K562 (cell line): ENCODE measurements around the gene RPRD1B. TPM values are rescaled to one million over a fixed set of nuclear protein-coding genes. Genes with fewer than 3 reads are reported as not detected.
A peak's percentile ranks its signal among the peaks of the same experiment; 100 is the strongest.

Experiments used
- ARID1B ChIP-seq: fragments of 450-650 bp; IDR thresholded peaks from 2 replicates; pipeline ENCODE4 v1.6.1; 2016; ENCODE audit warnings: antibody characterized with exemption, mild to moderate bottlenecking, inconsistent platforms
- BHLHE40 ChIP-seq: IDR thresholded peaks from 2 replicates; pipeline ENCODE4 v1.6.1; 2011; ENCODE audit warnings: low read length, improper control_type of control experiment
- EP300 ChIP-seq: IDR thresholded peaks from 2 replicates; pipeline ENCODE4 v1.6.1; 2012; ENCODE audit warnings: low read length, improper control_type of control experiment
- JUN ChIP-seq, 2 experiments: sonication (generic) in 1 of 2; formaldehyde crosslinking in 1 of 2; IDR thresholded peaks; 2 replicates each; pipeline versions ENCODE4 v1.6.1 to v1.8.0; 2012 to 2022; ENCODE audit warnings: borderline replicate concordance in 2 of 2, mild to moderate bottlenecking in 2 of 2, improper control_type of control experiment in 1 of 2, low read depth in 1 of 2, low read length in 1 of 2, missing genetic modification reagents in 1 of 2
- KHSRP ChIP-seq: fragments of 450-650 bp; IDR thresholded peaks from 2 replicates; pipeline ENCODE4 v1.6.1; 2017
- KLF16 ChIP-seq: IDR thresholded peaks from 2 replicates; pipeline ENCODE4 v1.6.1; 2016; ENCODE audit warnings: antibody characterized with exemption
- NFRKB ChIP-seq: fragments of 450-650 bp; IDR thresholded peaks from 2 replicates; pipeline ENCODE4 v1.6.1; 2016; ENCODE audit warnings: low read depth
- PML ChIP-seq: IDR thresholded peaks from 2 replicates; pipeline ENCODE4 v1.6.1; 2012; ENCODE audit warnings: low read length, inconsistent platforms
- RERE ChIP-seq: sonication (generic); formaldehyde crosslinking; IDR thresholded peaks from 2 replicates; pipeline ENCODE4 v1.8.0; 2023; ENCODE audit warnings: missing genetic modification reagents, mild to moderate bottlenecking, borderline replicate concordance
- VEZF1 ChIP-seq: fragments of 200-800 bp; sonication (Bioruptor generic); IDR thresholded peaks from 2 replicates; pipeline ENCODE4 v1.6.1; 2017; ENCODE audit warnings: missing genetic modification characterization, missing compliant biosample characterization
- ZEB2 ChIP-seq: fragments of 450-650 bp; IDR thresholded peaks from 2 replicates; pipeline ENCODE4 v1.6.1; 2016
- ZNF282 ChIP-seq: sonication (generic); formaldehyde crosslinking; IDR thresholded peaks from 2 replicates; pipeline ENCODE4 v1.8.1; 2023; ENCODE audit warnings: missing genetic modification reagents
- ZNF318 ChIP-seq, 2 experiments: fragments of 450-650 bp; IDR thresholded peaks; 2 replicates each; pipeline ENCODE4 v1.6.1; 2016; ENCODE audit warnings: mild to moderate bottlenecking in 2 of 2, borderline replicate concordance in 1 of 2, low read depth in 1 of 2, moderate library complexity in 1 of 2
- polyA plus RNA-seq, 8 experiments: library from polyadenylated mRNA; depleted of rRNA in 4 of 8; stranded (reverse) in 5 of 8; unstranded in 3 of 8; fragments of >200 nt; fragmentation: Nextera tagmentation in 2 of 8; fragmentation: Illumina TruSeq in 1 of 8; extraction: Ambion mirVana in 2 of 8; extraction: Trizol in 1 of 8; gene quantifications; 2 replicates each; pipeline versions ENCODE4 v1.2.1 to v1.2.3, GENCODE V29; 2011 to 2014; ENCODE audit warnings: inconsistent platforms in 1 of 8, missing spikeins in 1 of 8
- total RNA-seq, 7 experiments: library from RNA; depleted of rRNA in 6 of 7; stranded (reverse); fragments of >200 nt in 6 of 7; fragmentation: Illumina TruSeq in 2 of 7; extraction: Trizol in 2 of 7; gene quantifications; 2 replicates each; pipeline versions ENCODE4 v1.2.1 to v1.2.3, GENCODE V29; 2011 to 2021; ENCODE audit warnings: low replicate concordance in 1 of 7

RPRD1B gene
- total and polyA plus RNA-seq, 9 of the 15 experiments (the other 6 are each of a cell fraction or from before 2014, with no cell fraction given) = 5.5 to 43.0 (median 24.4) TPM

GRCh38 chr20:38126932-38127621 is 93.5 kb downstream of the RPRD1B start (continued):
- no peak; the same call in 1 of the 2 replicates for TF ChIP-seq VEZF1 (CRISPR knock-in tag)
- peak; percentile 92 for TF ChIP-seq PML
- no peak for TF ChIP-seq NFRKB
- peak; percentile 89 for TF ChIP-seq KLF16
- TF ChIP-seq RERE (CRISPR knock-in tag) = no peak
- TF ChIP-seq ARID1B = peak; percentile 97
- TF ChIP-seq BHLHE40 = peak; percentile 91
- TF ChIP-seq EP300 = peak; percentile 90
- TF ChIP-seq ZNF318 (IDR thresholded peaks at IDR 0.05; ENCODE audit: borderline replicate concordance in 1 of 2, low read depth in 1 of 2) = no peak
- TF ChIP-seq KHSRP = no peak
- TF ChIP-seq JUN (IDR thresholded peaks at IDR 0.05; ENCODE audit: borderline replicate concordance, low read depth, low read length) = peak; percentile 87
- TF ChIP-seq JUN (CRISPR knock-in tag; IDR thresholded peaks at IDR 0.05; ENCODE audit: borderline replicate concordance) = no peak
- no peak for TF ChIP-seq ZNF282 (CRISPR knock-in tag)
- TF ChIP-seq ZEB2 = 0 out of 2 replicates have a peak, but pooled peaks have one; percentile 47
